CD8-positive, alpha-beta memory T cell (primary cell): ENCODE results near the gene LYRM4. TPM values are rescaled to one million over a fixed set of nuclear protein-coding genes. Genes with fewer than 3 reads are reported as not detected.

Source experiments
- CTCF ChIA-PET: fragments of 350-600 bp; sonication (Branson Sonifier 250); formaldehyde crosslinking; loops from one replicate; lab custom pipeline; 2021; ENCODE audit warnings: antibody characterized with exemption; lab: Charles Lee
- POLR2A ChIA-PET: fragments of 350-600 bp; sonication (Branson Sonifier 250); formaldehyde crosslinking; loops from one replicate; lab custom pipeline; 2021; ENCODE audit warnings: antibody characterized with exemption; lab: Charles Lee
- DNase-seq, 5 donors: peaks; one replicate each; pipeline versions ENCODE4 v3.0.0 to v3.0.0-alpha.2; 2020 to 2022; ENCODE audit warnings: mixed read lengths in 1 of 5
- H3K27ac ChIP-seq: one replicate; pipeline ENCODE4 v1.7.0; 2013; ENCODE audit warnings: low read depth, mild to moderate bottlenecking, low read length, moderate library complexity
- H3K27me3 ChIP-seq: 2 replicates; pipeline ENCODE4 v1.7.0; 2013; ENCODE audit warnings: low read length, mild to moderate bottlenecking; ENCODE audit not compliant: insufficient read depth, poor library complexity, severe bottlenecking
- H3K36me3 ChIP-seq: 2 replicates; pipeline ENCODE4 v1.7.0; 2013; ENCODE audit warnings: mild to moderate bottlenecking, low read length, moderate library complexity; ENCODE audit not compliant: insufficient read depth
- H3K4me1 ChIP-seq: 2 replicates; pipeline ENCODE4 v1.7.0; 2013; ENCODE audit warnings: mild to moderate bottlenecking, low read length, moderate library complexity; ENCODE audit not compliant: insufficient read depth
- H3K4me3 ChIP-seq: 2 replicates; pipeline ENCODE4 v1.7.0; 2013; ENCODE audit warnings: mild to moderate bottlenecking, low read length
- H3K9me3 ChIP-seq: 2 replicates; pipeline ENCODE4 v1.7.0; 2013; ENCODE audit warnings: mild to moderate bottlenecking, low read length
- H3K27ac Mint-ChIP-seq, 8 donors: one replicate each; pipeline ENCODE4 v1.8.0; 2020 to 2021; ENCODE audit warnings: mixed read lengths in 8 of 8, mild to moderate bottlenecking in 6 of 8, inconsistent platforms in 3 of 8, moderate library complexity in 3 of 8
- H3K27me3 Mint-ChIP-seq, 2 donors: one replicate each; pipeline ENCODE4 v1.8.0; 2020 to 2021; ENCODE audit warnings: mixed read lengths in 2 of 2, mild to moderate bottlenecking in 1 of 2, moderate library complexity in 1 of 2
- H3K36me3 Mint-ChIP-seq, 3 donors: one replicate each; pipeline ENCODE4 v1.8.0; 2020 to 2021; ENCODE audit warnings: mixed read lengths in 3 of 3, inconsistent platforms in 1 of 3, mild to moderate bottlenecking in 1 of 3
- H3K4me1 Mint-ChIP-seq, 3 donors: one replicate each; pipeline ENCODE4 v1.8.0; 2020 to 2021; ENCODE audit warnings: mixed read lengths in 3 of 3, inconsistent platforms in 1 of 3, mild to moderate bottlenecking in 1 of 3
- H3K4me3 Mint-ChIP-seq, 7 donors: one replicate each; pipeline ENCODE4 v1.8.0; 2020 to 2021; ENCODE audit warnings: mixed read lengths in 7 of 7, mild to moderate bottlenecking in 6 of 7, moderate library complexity in 4 of 7, inconsistent platforms in 2 of 7
- H3K9me3 Mint-ChIP-seq, 5 donors: one replicate each; pipeline ENCODE4 v1.8.0; 2020 to 2022; ENCODE audit warnings: mixed read lengths in 5 of 5, mild to moderate bottlenecking in 3 of 5, moderate library complexity in 2 of 5, inconsistent platforms in 1 of 5
- polyA plus RNA-seq: library from polyadenylated mRNA; unstranded; fragments of 300-500 nt; fragmentation: Illumina TruSeq; gene quantifications from one replicate; pipeline ENCODE4 v1.2.3, GENCODE V29; 2021
- total RNA-seq, 2 experiments: library from RNA; stranded (reverse); gene quantifications; one replicate each; pipeline ENCODE4 v1.2.3, GENCODE V29; 2021

Gene LYRM4
- total and polyA plus RNA-seq, 3 experiments from 2014 or later: 26.5 to 58.2 (median 55.1) TPM

- no peak overlapping the region for H3K4me3 Mint-ChIP-seq
- ChIA-PET CTCF (no interaction called here), POLR2A (no interaction called here)
- no peak overlapping the region for H3K27ac Mint-ChIP-seq
- Histone ChIP-seq H3K4me1 (no peaks in the 10 kb centered on the region), H3K27me3 (no peaks in the 10 kb centered on the region), H3K36me3 (no peaks in the 10 kb centered on the region), H3K27ac (no peak overlapping the region), H3K4me3 (no peak overlapping the region), H3K9me3 (no peaks in the 10 kb centered on the region)
- no peaks in the 10 kb centered on the region for H3K9me3 Mint-ChIP-seq
- DNase-seq: no peak
- no peaks in the 10 kb centered on the region for H3K27me3 Mint-ChIP-seq
- H3K36me3 Mint-ChIP-seq: peaks cover 0 to 30% (median 0%) of the 10 kb centered on the region in 3 donors
- peaks cover 0 to 1% (median 0%) of the 10 kb centered on the region in 3 donors for H3K4me1 Mint-ChIP-seq
Observed at GRCh38 chr6:5241252-5241651, 19.5 kb downstream of the LYRM4 start.

- no peaks in the 10 kb centered on the region for H3K36me3 ChIP-seq
- no peak overlapping the region for H3K4me3 ChIP-seq
- no peak overlapping the region for H3K27ac Mint-ChIP-seq
- H3K4me1 ChIP-seq: no peaks in the 10 kb centered on the region
- H3K36me3 Mint-ChIP-seq: peaks cover 0 to 35% (median 2%) of the 10 kb centered on the region in 3 donors
- CTCF ChIA-PET: no interaction called here
- no peaks in the 10 kb centered on the region for H3K9me3 Mint-ChIP-seq
- POLR2A ChIA-PET: no interaction called here
- no peaks in the 10 kb centered on the region for H3K9me3 ChIP-seq
- DNase-seq: no peak
- H3K4me3 Mint-ChIP-seq: no peak overlapping the region
- H3K27ac ChIP-seq: no peak overlapping the region
- H3K27me3 ChIP-seq: no peaks in the 10 kb centered on the region
- H3K4me1 Mint-ChIP-seq: peaks cover 0 to 1% (median 0%) of the 10 kb centered on the region in 3 donors
- no peaks in the 10 kb centered on the region for H3K27me3 Mint-ChIP-seq
Observed at GRCh38 chr6:5238336-5238735, 22.4 kb downstream of the LYRM4 start.

- Mint-ChIP-seq H3K4me1 (peaks cover 0 to 1% (median 0%) of the 10 kb centered on the region in 3 donors), H3K27ac (peak overlapping the region in 2 of 8 donors; percentile 38 to 70), H3K27me3 (no peaks in the 10 kb centered on the region), H3K4me3 (no peak overlapping the region), H3K36me3 (peaks cover 0 to 33% (median 2%) of the 10 kb centered on the region in 3 donors), H3K9me3 (no peaks in the 10 kb centered on the region)
- Histone ChIP-seq H3K36me3 (no peaks in the 10 kb centered on the region), H3K9me3 (no peaks in the 10 kb centered on the region), H3K4me3 (no peak overlapping the region), H3K4me1 (no peaks in the 10 kb centered on the region), H3K27me3 (no peaks in the 10 kb centered on the region), H3K27ac (no peak overlapping the region)
- DNase-seq: no peak
- CTCF ChIA-PET: no interaction called here
- POLR2A ChIA-PET: no interaction called here
Observed at GRCh38 chr6:5237805-5238204, 22.9 kb downstream of the LYRM4 start.

- no peaks in the 10 kb centered on the region for H3K4me1 ChIP-seq
- no peak overlapping the region for H3K4me3 ChIP-seq
- H3K27me3 Mint-ChIP-seq: no peaks in the 10 kb centered on the region
- POLR2A ChIA-PET: interaction anchor here (0.7 kb wide), 1 partner anchor 18 kb away, joined by 3 read pairs; no protein-coding TSS in a partner anchor
- H3K27ac ChIP-seq: no peak overlapping the region
- H3K27me3 ChIP-seq: no peaks in the 10 kb centered on the region
- CTCF ChIA-PET: interaction anchor here (0.6 kb wide), 1 partner anchor 279 kb away, joined by 3 read pairs; no protein-coding TSS in a partner anchor
- H3K27ac Mint-ChIP-seq: peak overlapping the region in 1 of 8 donors; percentile 88
- no peaks in the 10 kb centered on the region for H3K9me3 ChIP-seq
- H3K36me3 Mint-ChIP-seq: peaks cover 0 to 26% (median 2%) of the 10 kb centered on the region in 3 donors
- H3K36me3 ChIP-seq: no peaks in the 10 kb centered on the region
- DNase-seq: no peak
- H3K9me3 Mint-ChIP-seq: no peaks in the 10 kb centered on the region
- H3K4me1 Mint-ChIP-seq: peaks cover 0 to 1% (median 0%) of the 10 kb centered on the region in 3 donors
- no peak overlapping the region for H3K4me3 Mint-ChIP-seq
Observed at GRCh38 chr6:5235830-5236229, 24.9 kb downstream of the LYRM4 start.

GRCh38 chr6:5234874-5235273, 25.9 kb downstream of the LYRM4 start:
- no peaks in the 10 kb centered on the region for H3K27me3 ChIP-seq
- CTCF ChIA-PET: no interaction called here
- no peak overlapping the region for H3K27ac ChIP-seq
- Mint-ChIP-seq H3K27ac (no peak overlapping the region), H3K4me3 (no peak overlapping the region), H3K27me3 (no peaks in the 10 kb centered on the region), H3K36me3 (peaks cover 0 to 20% (median 2%) of the 10 kb centered on the region in 3 donors), H3K4me1 (peaks cover 0 to 1% (median 0%) of the 10 kb centered on the region in 3 donors), H3K9me3 (no peaks in the 10 kb centered on the region)
- H3K4me3 ChIP-seq: no peak overlapping the region
- no peak for DNase-seq
- no peaks in the 10 kb centered on the region for H3K36me3 ChIP-seq
- H3K9me3 ChIP-seq: no peaks in the 10 kb centered on the region
- POLR2A ChIA-PET: no interaction called here
- H3K4me1 ChIP-seq: no peaks in the 10 kb centered on the region

GRCh38 chr6:5231289-5231688, 29.5 kb downstream of the LYRM4 start:
- no peaks in the 10 kb centered on the region for H3K27me3 Mint-ChIP-seq
- Histone ChIP-seq H3K9me3 (no peaks in the 10 kb centered on the region), H3K27ac (no peak overlapping the region), H3K4me1 (no peaks in the 10 kb centered on the region), H3K4me3 (no peak overlapping the region), H3K36me3 (no peaks in the 10 kb centered on the region), H3K27me3 (no peaks in the 10 kb centered on the region)
- H3K36me3 Mint-ChIP-seq: peaks cover 0 to 10% (median 2%) of the 10 kb centered on the region in 3 donors
- H3K4me1 Mint-ChIP-seq: no peaks in the 10 kb centered on the region
- CTCF ChIA-PET: no interaction called here
- H3K9me3 Mint-ChIP-seq: no peaks in the 10 kb centered on the region
- H3K4me3 Mint-ChIP-seq: no peak overlapping the region
- no peak for DNase-seq
- H3K27ac Mint-ChIP-seq: no peak overlapping the region
- POLR2A ChIA-PET: no interaction called here

- Histone ChIP-seq H3K9me3 (no peaks in the 10 kb centered on the region), H3K4me3 (no peak overlapping the region), H3K27me3 (no peaks in the 10 kb centered on the region), H3K27ac (peak overlapping the region; percentile 0), H3K36me3 (no peaks in the 10 kb centered on the region), H3K4me1 (no peaks in the 10 kb centered on the region)
- no peaks in the 10 kb centered on the region for H3K4me1 Mint-ChIP-seq
- DNase-seq: no peak
- H3K27ac Mint-ChIP-seq: no peak overlapping the region
- CTCF ChIA-PET: interaction anchor here (1.0 kb wide), 1 partner anchor 10 kb away, joined by 4 read pairs; no protein-coding TSS in a partner anchor
- no peaks in the 10 kb centered on the region for H3K27me3 Mint-ChIP-seq
- H3K9me3 Mint-ChIP-seq: no peaks in the 10 kb centered on the region
- no peak overlapping the region for H3K4me3 Mint-ChIP-seq
- H3K36me3 Mint-ChIP-seq: peaks cover 0 to 4% (median 4%) of the 10 kb centered on the region in 3 donors
- POLR2A ChIA-PET: no interaction called here
Observed at GRCh38 chr6:5230081-5230480, 30.7 kb downstream of the LYRM4 start.

GRCh38 chr6:5229356-5229755, 31.4 kb downstream of the LYRM4 start:
- Histone ChIP-seq H3K27ac (no peak overlapping the region), H3K4me3 (no peak overlapping the region), H3K4me1 (no peaks in the 10 kb centered on the region), H3K9me3 (no peaks in the 10 kb centered on the region), H3K36me3 (no peaks in the 10 kb centered on the region), H3K27me3 (no peaks in the 10 kb centered on the region)
- peaks cover 0 to 2% (median 0%) of the 10 kb centered on the region in 3 donors for H3K36me3 Mint-ChIP-seq
- no peaks in the 10 kb centered on the region for H3K27me3 Mint-ChIP-seq
- no peaks in the 10 kb centered on the region for H3K9me3 Mint-ChIP-seq
- DNase-seq: no peak
- no peak overlapping the region for H3K4me3 Mint-ChIP-seq
- H3K27ac Mint-ChIP-seq: peak overlapping the region in 1 of 8 donors; percentile 61
- ChIA-PET CTCF (no interaction called here), POLR2A (no interaction called here)
- H3K4me1 Mint-ChIP-seq: no peaks in the 10 kb centered on the region
